HL-60 (cell line): ENCODE results near the gene UBAC2.

Source experiments
- GABPA ChIP-seq: IDR thresholded peaks from 2 replicates; pipeline ENCODE4 v1.6.1; 2012; ENCODE audit warnings: low read depth
- SPI1 ChIP-seq: IDR thresholded peaks from 2 replicates; pipeline ENCODE4 v1.6.1; 2012; ENCODE audit warnings: low read depth, mild to moderate bottlenecking, borderline replicate concordance
- TF ChIP-seq, protein P1 (sequence below): IDR thresholded peaks from one replicate; pipeline ENCODE4 v1.5.1; 2011; ENCODE audit warnings: low read length, control low read depth, inconsistent platforms; ENCODE audit not compliant: insufficient read depth
- TF ChIP-seq, protein P2 (sequence below): IDR thresholded peaks from 2 replicates; pipeline ENCODE4 v1.6.1; 2012; ENCODE audit warnings: low read depth; ENCODE audit not compliant: insufficient replicate concordance

DNA sequence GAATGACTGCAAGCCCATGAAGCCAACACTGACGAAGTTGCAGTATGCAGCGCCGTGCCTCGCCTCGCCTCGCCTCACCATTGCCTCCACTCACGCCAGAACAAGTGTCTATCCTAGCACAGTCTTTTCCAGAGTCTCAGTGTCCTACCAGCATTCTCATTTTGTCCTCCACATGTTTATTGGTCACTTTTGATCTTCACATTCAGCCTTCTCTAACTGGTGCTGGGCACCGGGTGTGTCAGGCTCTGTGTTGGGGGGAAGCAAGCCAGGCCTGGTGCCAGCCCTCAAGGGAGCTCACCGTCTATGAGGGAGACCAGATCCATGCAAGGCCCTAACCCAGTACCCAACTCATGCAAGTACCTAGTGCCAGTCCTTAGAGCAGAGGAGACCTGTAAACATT lies 176.3 kb downstream of the UBAC2 start:
- TF ChIP-seq, protein P1, sequence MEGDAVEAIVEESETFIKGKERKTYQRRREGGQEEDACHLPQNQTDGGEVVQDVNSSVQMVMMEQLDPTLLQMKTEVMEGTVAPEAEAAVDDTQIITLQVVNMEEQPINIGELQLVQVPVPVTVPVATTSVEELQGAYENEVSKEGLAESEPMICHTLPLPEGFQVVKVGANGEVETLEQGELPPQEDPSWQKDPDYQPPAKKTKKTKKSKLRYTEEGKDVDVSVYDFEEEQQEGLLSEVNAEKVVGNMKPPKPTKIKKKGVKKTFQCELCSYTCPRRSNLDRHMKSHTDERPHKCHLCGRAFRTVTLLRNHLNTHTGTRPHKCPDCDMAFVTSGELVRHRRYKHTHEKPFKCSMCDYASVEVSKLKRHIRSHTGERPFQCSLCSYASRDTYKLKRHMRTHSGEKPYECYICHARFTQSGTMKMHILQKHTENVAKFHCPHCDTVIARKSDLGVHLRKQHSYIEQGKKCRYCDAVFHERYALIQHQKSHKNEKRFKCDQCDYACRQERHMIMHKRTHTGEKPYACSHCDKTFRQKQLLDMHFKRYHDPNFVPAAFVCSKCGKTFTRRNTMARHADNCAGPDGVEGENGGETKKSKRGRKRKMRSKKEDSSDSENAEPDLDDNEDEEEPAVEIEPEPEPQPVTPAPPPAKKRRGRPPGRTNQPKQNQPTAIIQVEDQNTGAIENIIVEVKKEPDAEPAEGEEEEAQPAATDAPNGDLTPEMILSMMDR = no peak
- TF ChIP-seq SPI1 (no peak), GABPA (no peak)
- TF ChIP-seq, protein P2, sequence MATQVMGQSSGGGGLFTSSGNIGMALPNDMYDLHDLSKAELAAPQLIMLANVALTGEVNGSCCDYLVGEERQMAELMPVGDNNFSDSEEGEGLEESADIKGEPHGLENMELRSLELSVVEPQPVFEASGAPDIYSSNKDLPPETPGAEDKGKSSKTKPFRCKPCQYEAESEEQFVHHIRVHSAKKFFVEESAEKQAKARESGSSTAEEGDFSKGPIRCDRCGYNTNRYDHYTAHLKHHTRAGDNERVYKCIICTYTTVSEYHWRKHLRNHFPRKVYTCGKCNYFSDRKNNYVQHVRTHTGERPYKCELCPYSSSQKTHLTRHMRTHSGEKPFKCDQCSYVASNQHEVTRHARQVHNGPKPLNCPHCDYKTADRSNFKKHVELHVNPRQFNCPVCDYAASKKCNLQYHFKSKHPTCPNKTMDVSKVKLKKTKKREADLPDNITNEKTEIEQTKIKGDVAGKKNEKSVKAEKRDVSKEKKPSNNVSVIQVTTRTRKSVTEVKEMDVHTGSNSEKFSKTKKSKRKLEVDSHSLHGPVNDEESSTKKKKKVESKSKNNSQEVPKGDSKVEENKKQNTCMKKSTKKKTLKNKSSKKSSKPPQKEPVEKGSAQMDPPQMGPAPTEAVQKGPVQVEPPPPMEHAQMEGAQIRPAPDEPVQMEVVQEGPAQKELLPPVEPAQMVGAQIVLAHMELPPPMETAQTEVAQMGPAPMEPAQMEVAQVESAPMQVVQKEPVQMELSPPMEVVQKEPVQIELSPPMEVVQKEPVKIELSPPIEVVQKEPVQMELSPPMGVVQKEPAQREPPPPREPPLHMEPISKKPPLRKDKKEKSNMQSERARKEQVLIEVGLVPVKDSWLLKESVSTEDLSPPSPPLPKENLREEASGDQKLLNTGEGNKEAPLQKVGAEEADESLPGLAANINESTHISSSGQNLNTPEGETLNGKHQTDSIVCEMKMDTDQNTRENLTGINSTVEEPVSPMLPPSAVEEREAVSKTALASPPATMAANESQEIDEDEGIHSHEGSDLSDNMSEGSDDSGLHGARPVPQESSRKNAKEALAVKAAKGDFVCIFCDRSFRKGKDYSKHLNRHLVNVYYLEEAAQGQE = no peak
